ENCODE data around the gene PACRG.
A peak's percentile ranks its signal among the peaks of the same experiment; 100 is the strongest.

PACRG gene

GRCh38 chr6:162778603-162779002 lies 50.8 kb downstream of the PACRG start:
- DNase-seq (ENCODE audit: low spot score), result no peak

GRCh38 chr6:162785632-162786242 lies 58.0 kb downstream of the PACRG start:
- no peak for DNase-seq (ENCODE audit: low spot score)

DNA sequence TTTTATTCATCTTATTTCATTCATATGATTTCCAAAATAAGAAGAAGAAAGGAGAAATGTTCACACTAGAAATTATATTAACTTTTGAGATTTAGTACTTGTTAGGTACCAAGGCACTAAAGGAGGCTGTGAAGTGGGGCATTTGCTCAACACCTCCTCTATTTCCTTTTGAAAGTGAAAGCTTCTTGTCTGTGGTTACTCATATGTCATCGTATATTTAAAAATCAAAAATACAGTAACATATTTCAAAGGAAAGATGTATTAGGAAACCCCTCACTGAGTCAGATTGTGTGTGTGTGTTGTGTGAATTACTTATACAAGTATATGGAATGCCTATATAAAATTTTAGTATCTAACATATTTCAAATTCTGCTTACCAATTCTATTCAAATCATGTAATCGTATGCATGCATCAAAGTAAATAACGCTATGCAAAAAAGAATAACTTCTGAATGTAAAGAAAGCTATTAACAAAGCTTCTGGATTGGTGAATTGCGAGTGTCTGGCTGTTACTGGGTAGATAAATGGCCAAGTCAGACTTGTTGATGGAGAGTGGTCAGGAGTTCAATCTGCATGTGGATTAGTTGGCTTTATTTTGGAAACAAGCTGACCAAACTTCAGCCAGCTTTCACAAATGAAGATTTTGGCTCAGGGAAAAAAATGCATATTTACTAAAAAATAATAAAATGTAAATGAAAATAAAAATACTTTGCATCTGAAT lies 70.9 kb downstream of the PACRG start:
- peak; percentile 19 for DNase-seq (ENCODE audit: low spot score)

- DNase-seq (ENCODE audit: low spot score), result no peak
These were observed 86.7 kb downstream of the PACRG start for GRCh38 chr6:162814426-162814973.

DNA sequence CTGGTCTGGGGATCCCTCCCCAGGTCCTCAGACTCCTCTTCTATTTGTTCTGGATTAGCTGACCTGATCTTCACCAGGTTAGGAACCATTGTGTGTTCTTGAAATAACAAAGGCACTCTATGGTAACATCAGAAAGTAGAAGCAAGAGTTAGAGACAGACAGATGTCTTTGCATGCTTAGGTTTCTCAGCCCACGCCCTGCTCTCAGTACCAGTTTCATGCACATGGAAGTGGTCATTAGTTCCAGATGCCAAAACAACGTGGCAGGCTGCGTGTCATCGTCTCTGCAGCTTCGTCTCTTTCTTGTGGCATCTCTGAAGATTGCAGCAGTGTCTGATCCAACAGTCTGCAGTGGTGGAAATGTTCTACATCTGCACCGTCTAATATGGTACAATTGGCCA lies 89.4 kb downstream of the PACRG start:
- DNase-seq (ENCODE audit: low spot score), result no peak

- DNase-seq (ENCODE audit: low spot score), result no peak
These were observed 91.5 kb downstream of the PACRG start for GRCh38 chr6:162819284-162819683.

DNA sequence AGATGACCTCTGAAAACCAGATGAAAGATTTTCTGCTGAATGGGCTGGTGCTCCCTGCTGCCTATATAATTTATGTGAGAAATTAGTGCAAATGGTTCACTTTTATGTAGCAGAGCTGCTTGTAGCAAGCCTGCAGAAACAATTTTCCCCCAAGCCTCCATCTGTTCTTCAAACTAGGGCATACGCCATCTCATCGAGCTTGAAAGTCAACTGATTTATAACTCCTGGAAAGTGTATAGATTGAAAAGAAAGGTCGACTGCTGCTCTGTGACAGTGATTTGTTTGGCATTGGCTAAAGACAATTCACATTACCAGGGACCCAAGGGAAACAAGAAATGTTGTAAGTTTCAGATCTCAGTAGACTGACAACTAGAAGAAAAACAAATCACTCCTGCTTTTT lies 93.3 kb downstream of the PACRG start:
- peak; percentile 28 for DNase-seq (ENCODE audit: low spot score)

GRCh38 chr6:162825597-162825996 lies 97.8 kb downstream of the PACRG start:
- no peak for DNase-seq (ENCODE audit: low spot score)

DNA sequence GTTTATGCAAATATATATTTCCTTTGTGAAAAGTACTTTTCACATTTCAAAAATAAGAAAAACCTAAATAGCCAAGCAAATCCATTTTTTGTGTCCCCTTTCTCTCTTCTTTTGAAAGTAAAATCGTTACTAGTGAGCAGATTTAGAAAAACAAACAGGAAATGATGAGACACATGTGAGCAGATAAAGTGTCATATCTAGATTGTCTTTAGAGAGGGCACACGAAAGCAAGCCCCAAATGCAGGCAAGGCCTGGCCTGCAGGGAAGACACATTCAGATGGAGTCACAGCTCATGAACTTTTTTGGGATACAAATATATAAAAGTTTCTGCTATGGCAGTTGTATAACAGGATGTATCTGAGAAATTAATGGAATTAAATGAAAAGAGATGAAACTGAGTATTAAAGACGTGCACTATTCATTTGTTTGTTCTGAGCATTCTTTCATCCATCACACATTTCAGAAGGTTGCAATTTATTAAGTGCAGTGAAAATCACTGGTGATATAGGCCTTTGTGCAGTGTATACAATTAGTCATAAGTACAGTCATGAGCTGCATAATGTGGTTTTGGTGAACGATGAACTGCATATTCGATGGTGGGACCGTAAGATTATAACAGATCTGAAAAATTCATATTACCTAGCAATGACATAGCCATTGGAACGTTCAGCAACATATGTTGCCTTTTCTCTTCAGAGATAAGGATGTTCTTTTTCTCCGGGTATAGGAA lies 101.4 kb downstream of the PACRG start:
- DNase-seq (ENCODE audit: low spot score), result no peak

DNA sequence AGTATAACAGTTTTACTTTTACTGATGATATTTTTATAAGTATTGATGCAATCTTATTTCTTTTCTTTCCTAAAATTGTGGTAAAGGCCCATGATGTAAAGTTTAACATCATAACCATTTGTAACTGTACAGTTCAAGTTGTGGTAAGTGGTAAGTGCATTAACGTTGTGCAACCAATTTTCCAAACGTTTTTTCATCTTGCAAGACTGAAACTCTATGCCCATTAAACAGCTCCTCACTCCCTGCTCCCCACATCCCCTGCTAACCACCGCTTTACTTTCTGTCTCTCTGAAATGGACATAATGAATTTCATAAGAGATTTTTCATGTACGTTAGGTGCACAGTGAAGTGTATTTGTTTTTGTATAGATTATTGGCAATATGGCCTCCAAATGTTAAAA lies 106.0 kb downstream of the PACRG start:
- no peak for DNase-seq (ENCODE audit: low spot score)

DNA sequence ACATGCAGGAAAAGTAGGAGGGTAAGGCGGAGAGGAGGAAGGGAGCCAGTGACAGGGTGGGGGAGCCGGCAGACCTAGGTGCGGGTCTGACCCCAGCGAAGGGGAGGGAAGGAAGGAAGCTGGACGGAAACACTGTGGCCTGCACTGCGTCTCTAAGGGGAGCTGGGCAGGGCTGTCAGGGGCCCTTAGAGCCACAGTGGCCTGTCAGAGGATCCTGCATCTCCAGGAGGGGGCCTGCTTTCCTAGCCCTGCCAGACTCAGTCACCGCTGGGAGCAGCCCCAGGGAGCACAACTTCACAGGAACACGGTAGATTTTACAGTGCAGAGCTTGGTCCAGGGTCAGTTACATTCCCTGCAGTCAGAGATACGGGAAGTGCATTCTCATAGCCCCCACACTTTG lies 118.2 kb downstream of the PACRG start:
- DNase-seq (ENCODE audit: low spot score), result no peak

- no peak for DNase-seq (ENCODE audit: low spot score)
These were observed 118.9 kb downstream of the PACRG start for GRCh38 chr6:162846723-162847122.

DNA sequence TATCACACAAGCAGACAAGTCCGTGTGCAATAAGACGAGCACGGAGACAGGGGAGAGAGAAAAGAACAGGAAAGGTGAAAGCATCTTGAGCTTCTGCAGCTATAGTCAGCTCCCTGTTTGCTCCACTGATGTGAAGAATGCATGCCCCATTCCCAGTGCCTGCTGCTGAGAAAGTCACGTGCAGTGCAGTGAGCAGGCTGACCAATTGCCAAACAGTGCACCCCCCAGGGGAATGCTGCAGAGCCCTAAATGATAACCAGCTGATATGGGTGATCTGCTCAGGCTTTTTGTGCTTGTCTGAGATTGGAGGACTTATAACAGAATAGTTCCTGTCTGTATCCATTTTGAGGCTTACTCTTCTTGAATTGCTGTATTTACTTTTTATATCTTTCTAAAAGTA lies 121.5 kb downstream of the PACRG start:
- DNase-seq (ENCODE audit: low spot score), result peak; percentile 69

DNA sequence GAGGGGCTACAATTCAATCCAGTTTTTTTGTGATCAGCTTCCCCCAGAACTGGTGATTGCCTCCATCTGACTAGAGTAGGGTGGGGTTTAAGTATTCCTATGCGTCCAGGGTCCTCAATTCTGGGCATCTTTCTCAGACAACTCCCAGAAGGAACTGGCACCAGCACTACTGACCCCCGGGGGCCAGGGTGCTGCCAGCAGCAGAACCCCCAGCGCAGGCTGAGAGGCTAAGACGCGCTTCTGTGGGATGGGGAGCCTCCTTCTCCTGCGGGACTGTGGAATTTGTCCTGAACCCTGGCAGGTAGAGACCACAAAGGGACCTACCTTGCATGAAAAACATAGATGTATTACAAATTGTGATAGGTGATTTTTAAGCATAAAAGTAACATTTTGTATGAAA lies 124.4 kb downstream of the PACRG start:
- DNase-seq (ENCODE audit: low spot score), result no peak

DNA sequence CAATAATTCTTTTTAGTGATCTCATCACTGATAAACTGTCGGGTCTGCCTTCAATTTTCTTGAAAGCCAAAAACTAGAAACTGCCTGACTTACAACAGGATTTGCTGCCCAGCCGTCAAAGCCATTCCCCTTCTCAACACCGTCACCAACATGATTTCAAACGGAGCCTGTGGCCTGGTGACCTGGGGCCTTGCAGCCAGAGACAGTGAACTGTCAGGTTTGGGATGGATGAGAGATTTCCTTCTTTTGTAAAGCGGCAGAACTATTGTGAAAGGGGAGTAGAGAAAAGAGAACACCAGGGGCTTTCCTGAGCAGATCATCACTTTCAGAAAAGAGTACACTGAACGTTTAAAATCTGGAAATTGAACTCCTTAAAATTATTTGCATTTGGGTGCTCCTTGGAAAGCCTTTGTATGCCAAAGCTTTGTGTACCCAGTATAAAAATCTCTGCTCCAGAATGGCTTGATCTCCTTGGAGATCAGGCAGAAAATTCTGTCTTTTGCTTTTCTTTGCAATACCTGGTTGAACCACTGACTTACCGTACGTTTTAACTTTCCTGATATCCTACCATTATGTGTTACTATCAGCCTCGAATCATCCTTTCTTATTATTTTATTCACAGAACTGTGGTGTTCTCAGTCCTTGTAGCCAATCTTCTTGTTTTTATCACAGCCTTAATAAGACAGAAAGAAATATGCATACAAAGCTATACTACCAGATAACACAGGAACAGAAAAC lies 125.2 kb downstream of the PACRG start:
- DNase-seq (ENCODE audit: low spot score), result peak; percentile 46

GRCh38 chr6:162854228-162854627 lies 126.5 kb downstream of the PACRG start:
- DNase-seq (ENCODE audit: low spot score), result peak; percentile 72

GRCh38 chr6:162854734-162855191 lies 127.0 kb downstream of the PACRG start:
- DNase-seq (ENCODE audit: low spot score), result peak; percentile 60

DNA sequence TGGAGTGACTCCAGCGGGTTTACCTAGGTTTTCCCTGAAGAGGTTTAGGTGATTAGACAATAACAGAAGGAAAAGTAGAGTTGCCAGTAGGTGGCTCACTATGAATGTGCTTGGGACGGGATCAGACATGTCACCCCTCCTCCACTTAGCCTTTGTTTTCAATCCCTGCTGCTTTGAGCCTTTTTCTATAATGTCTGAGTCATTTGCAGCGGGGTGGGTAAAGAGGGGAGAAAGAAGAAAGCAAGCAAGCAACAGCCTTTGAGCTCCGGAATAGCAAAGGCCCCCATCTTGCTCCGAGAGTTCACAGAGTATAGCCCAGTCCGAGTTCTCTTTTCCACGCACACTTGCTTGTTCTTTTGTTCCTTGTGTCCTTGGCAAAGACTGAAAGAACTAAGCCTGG lies 129.1 kb downstream of the PACRG start:
- peak; percentile 99 for DNase-seq (ENCODE audit: low spot score)

GRCh38 chr6:162857326-162857725 lies 129.6 kb downstream of the PACRG start:
- no peak for DNase-seq (ENCODE audit: low spot score)

GRCh38 chr6:162862462-162862861 lies 134.7 kb downstream of the PACRG start:
- no peak for DNase-seq (ENCODE audit: low spot score)

GRCh38 chr6:162862941-162863340 lies 135.2 kb downstream of the PACRG start:
- DNase-seq (ENCODE audit: low spot score), result no peak

GRCh38 chr6:162863821-162864220 lies 136.0 kb downstream of the PACRG start:
- DNase-seq (ENCODE audit: low spot score), result no peak
